Type B pancreatic cell (in vitro differentiated cells): ENCODE results near the gene SART1. TPM values are rescaled to one million over a fixed set of nuclear protein-coding genes. Genes with fewer than 3 reads are reported as not detected.

Experiments
- DNase-seq: peaks from one replicate; pipeline ENCODE4 v3.0.0; 2021; ENCODE audit warnings: mixed read lengths; ENCODE audit not compliant: unreplicated experiment; ENCODE audit errors: extremely low spot score
- H3K27ac Mint-ChIP-seq: 2 replicates; pipeline ENCODE4 v1.8.0; 2021; ENCODE audit warnings: mild to moderate bottlenecking, mixed read lengths
- H3K27me3 Mint-ChIP-seq: 2 replicates; pipeline ENCODE4 v1.8.0; 2021; ENCODE audit warnings: mixed read lengths
- H3K36me3 Mint-ChIP-seq: 2 replicates; pipeline ENCODE4 v1.8.0; 2021; ENCODE audit warnings: mixed read lengths
- H3K4me1 Mint-ChIP-seq: one replicate; pipeline ENCODE4 v1.8.0; 2021; ENCODE audit warnings: mixed read lengths; ENCODE audit not compliant: unreplicated experiment
- H3K4me3 Mint-ChIP-seq: 2 replicates; pipeline ENCODE4 v1.8.0; 2021; ENCODE audit warnings: mild to moderate bottlenecking, mixed read lengths
- H3K9me3 Mint-ChIP-seq: 2 replicates; pipeline ENCODE4 v1.8.0; 2021; ENCODE audit warnings: mixed read lengths
- CTCF ChIP-seq: fragments of 200-600 bp; sonication (generic); conservative IDR thresholded peaks from 2 replicates; pipeline ENCODE4 v1.5.0; 2021; ENCODE audit warnings: antibody characterized with exemption, mild to moderate bottlenecking
- total RNA-seq: library from RNA; stranded (reverse); gene quantifications from 2 replicates; pipeline ENCODE4 v1.2.1, GENCODE V29; 2021; ENCODE audit warnings: low replicate concordance

The SART1 gene
- total RNA-seq, 1 donor from 2014 or later: 46.0 TPM

- Mint-ChIP-seq H3K36me3 (no peaks in the 10 kb centered on the region), H3K27me3 (no peaks in the 10 kb centered on the region), H3K4me3 (peak overlapping the region; percentile 83), H3K9me3 (no peaks in the 10 kb centered on the region), H3K27ac (peak overlapping the region; percentile 74), H3K4me1 (peaks cover 16% of the 10 kb centered on the region)
- no peak for DNase-seq
- TF ChIP-seq CTCF: no peak
Observed at GRCh38 chr11:65917077-65917433, 44.5 kb upstream of the SART1 start.

GRCh38 chr11:65917434-65918210, 43.9 kb upstream of the SART1 start:
- peaks cover 16% of the 10 kb centered on the region for H3K4me1 Mint-ChIP-seq
- H3K27me3 Mint-ChIP-seq: no peaks in the 10 kb centered on the region
- no peaks in the 10 kb centered on the region for H3K9me3 Mint-ChIP-seq
- TF ChIP-seq CTCF: no peak
- DNase-seq: no peak
- peaks cover 1% of the 10 kb centered on the region for H3K36me3 Mint-ChIP-seq
- H3K27ac Mint-ChIP-seq: peak overlapping the region; percentile 74
- peak overlapping the region; percentile 86 for H3K4me3 Mint-ChIP-seq

GRCh38 chr11:65918211-65919140, 43.1 kb upstream of the SART1 start, which contains the start of gene C11orf68:
Gene C11orf68 (minus strand): TSS chr11:65919062. CDS start chr11:65919031, 31 bp downstream.
- Mint-ChIP-seq H3K36me3 (peaks cover 4% of the 10 kb centered on the region), H3K27me3 (no peaks in the 10 kb centered on the region), H3K4me1 (peaks cover 16% of the 10 kb centered on the region), H3K9me3 (no peaks in the 10 kb centered on the region), H3K4me3 (peak within 1 kb of the TSS; percentile 91), H3K27ac (peak within 1 kb of the TSS; percentile 79)
- DNase-seq: no peak
- TF ChIP-seq CTCF: no peak

- DNase-seq: peak; percentile 99
- TF ChIP-seq CTCF: no peak
- Mint-ChIP-seq H3K36me3 (peaks cover 4% of the 10 kb centered on the region), H3K27ac (peak within 1 kb of the TSS; percentile 79), H3K27me3 (no peaks in the 10 kb centered on the region), H3K4me1 (peaks cover 16% of the 10 kb centered on the region), H3K9me3 (no peaks in the 10 kb centered on the region), H3K4me3 (peak within 1 kb of the TSS; percentile 91)
Observed at GRCh38 chr11:65919141-65919572, 42.4 kb upstream of the SART1 start, which contains the start of gene DRAP1. Gene DRAP1 (plus strand): TSS chr11:65919426. CDS start chr11:65919502, 76 bp downstream.

GRCh38 chr11:65919573-65920371, 41.8 kb upstream of the SART1 start:
- H3K4me1 Mint-ChIP-seq: peaks cover 16% of the 10 kb centered on the region
- H3K36me3 Mint-ChIP-seq: peaks cover 4% of the 10 kb centered on the region
- no peaks in the 10 kb centered on the region for H3K27me3 Mint-ChIP-seq
- H3K4me3 Mint-ChIP-seq: peak overlapping the region; percentile 91
- no peak for DNase-seq
- no peak for TF ChIP-seq CTCF
- H3K27ac Mint-ChIP-seq: peak overlapping the region; percentile 51
- no peaks in the 10 kb centered on the region for H3K9me3 Mint-ChIP-seq
